Activated naive CD4-positive, alpha-beta T cell (primary cell): ENCODE measurements around the gene EML1.

Source experiments
- DNase-seq, 4 experiments: peaks; one replicate each; lab custom pipeline; 2025; lab: John Stamatoyannopoulos, UW

Gene EML1

GRCh38 chr14:99829450-99829849 lies 36.2 kb downstream of the EML1 start:
- no peak for DNase-seq

- no peak for DNase-seq
Measured at GRCh38 chr14:99831303-99831702, 38.1 kb downstream of the EML1 start.

- DNase-seq: no peak
Measured at GRCh38 chr14:99831903-99832685, 38.9 kb downstream of the EML1 start.

GRCh38 chr14:99837822-99838221 lies 44.6 kb downstream of the EML1 start:
- no peak for DNase-seq

- DNase-seq: no peak
Measured at GRCh38 chr14:99838639-99839134, 45.5 kb downstream of the EML1 start.

GRCh38 chr14:99839696-99840095 lies 46.5 kb downstream of the EML1 start:
- no peak for DNase-seq

- no peak for DNase-seq
Measured at GRCh38 chr14:99840265-99840664, 47.1 kb downstream of the EML1 start.

GRCh38 chr14:99840774-99841305 lies 47.6 kb downstream of the EML1 start:
- no peak for DNase-seq

- no peak for DNase-seq
Measured at GRCh38 chr14:99841436-99842071, 48.3 kb downstream of the EML1 start.

- no peak for DNase-seq
Measured at GRCh38 chr14:99842141-99842540, 48.9 kb downstream of the EML1 start.

- no peak for DNase-seq
Measured at GRCh38 chr14:99846808-99847207, 53.6 kb downstream of the EML1 start.

GRCh38 chr14:99850709-99851108 lies 57.5 kb downstream of the EML1 start:
- DNase-seq: no peak

- DNase-seq: no peak
Measured at GRCh38 chr14:99852578-99852977, 59.4 kb downstream of the EML1 start.

GRCh38 chr14:99853206-99853605 lies 60.0 kb downstream of the EML1 start:
- no peak for DNase-seq

GRCh38 chr14:99854831-99855230 lies 61.6 kb downstream of the EML1 start:
- no peak for DNase-seq

GRCh38 chr14:99855271-99855670 lies 62.1 kb downstream of the EML1 start:
- DNase-seq: no peak

- DNase-seq: no peak
Measured at GRCh38 chr14:99857551-99857950, 64.3 kb downstream of the EML1 start.

GRCh38 chr14:99860219-99860618 lies 67.0 kb downstream of the EML1 start:
- DNase-seq: no peak

GRCh38 chr14:99862136-99862535 lies 68.9 kb downstream of the EML1 start:
- DNase-seq: no peak

- DNase-seq: no peak
Measured at GRCh38 chr14:99863059-99863458, 69.8 kb downstream of the EML1 start.

GRCh38 chr14:99865408-99865807 lies 72.2 kb downstream of the EML1 start:
- DNase-seq: no peak

GRCh38 chr14:99870617-99871016 lies 77.4 kb downstream of the EML1 start:
- no peak for DNase-seq

- DNase-seq: no peak
Measured at GRCh38 chr14:99871771-99872170, 78.6 kb downstream of the EML1 start.
